HG03558 (cell line): ENCODE measurements around the gene ZBTB39.
"Not testable (repeated sequence)": the region's sequence is repeated elsewhere in the genome, so short reads cannot be mapped to it uniquely, and the experiment has no call there.

Source experiments
- ATAC-seq: cut with Tn5 transposase; IDR thresholded peaks from one replicate; pipeline ENCODE4 v1.9.1; 2021; ENCODE audit warnings: moderate number of reproducible peaks; ENCODE audit not compliant: unreplicated experiment; ENCODE audit errors: extremely low read depth

ZBTB39 gene

DNA sequence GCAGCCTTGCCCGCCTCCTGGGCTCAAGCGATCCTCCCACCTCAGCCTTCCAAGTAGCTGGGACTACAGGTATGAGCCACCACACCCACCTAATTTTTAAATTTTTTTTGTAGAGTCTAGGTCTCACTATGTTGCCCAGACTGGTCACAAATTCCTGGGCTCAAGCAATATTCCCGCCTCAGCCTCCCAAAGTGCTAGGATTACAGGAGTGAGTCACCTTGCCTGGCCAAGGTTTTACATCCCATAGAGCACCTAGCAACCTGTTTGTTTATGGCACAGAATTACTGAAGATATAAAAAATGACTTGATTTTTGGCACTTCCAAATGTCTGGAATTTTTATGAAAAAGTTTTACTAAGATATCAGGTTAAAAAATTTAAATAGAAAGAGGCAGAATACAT, 27.1 kb upstream of the ZBTB39 start:
- no peak for ATAC-seq

GRCh38 chr12:57031789-57032188, 25.4 kb upstream of the ZBTB39 start:
- ATAC-seq = no peak

DNA sequence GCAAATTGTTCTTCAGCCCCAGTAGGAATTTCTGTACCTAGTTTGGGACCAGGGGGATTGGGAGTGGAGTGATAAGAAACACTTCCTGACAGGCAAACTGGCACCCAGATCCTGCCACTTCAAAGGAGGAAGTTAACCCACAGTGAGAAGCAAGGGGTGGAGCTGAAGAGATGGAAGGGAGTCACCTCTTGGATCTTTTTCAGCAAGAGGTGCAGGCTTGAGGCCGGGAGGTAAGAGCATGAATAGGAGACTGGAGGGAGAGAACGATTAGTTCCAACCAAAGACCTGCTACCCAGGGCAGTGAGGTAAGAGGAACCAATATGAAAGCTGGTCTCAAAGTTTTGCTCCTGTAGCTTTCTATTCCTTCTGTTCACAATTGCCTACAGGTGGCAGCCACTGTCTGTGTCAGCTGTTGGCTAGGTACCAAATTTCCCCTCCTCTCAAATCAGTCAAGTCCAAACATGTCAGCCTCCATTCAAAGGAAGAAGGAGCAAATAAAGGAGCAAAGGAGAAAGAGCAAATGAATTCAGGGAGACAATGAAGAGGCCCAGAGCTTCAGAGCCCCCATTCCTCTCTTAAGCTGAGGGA, 24.9 kb upstream of the ZBTB39 start:
- no peak for ATAC-seq

- ATAC-seq = no peak
Measured at GRCh38 chr12:57029457-57029856, 23.1 kb upstream of the ZBTB39 start.

DNA sequence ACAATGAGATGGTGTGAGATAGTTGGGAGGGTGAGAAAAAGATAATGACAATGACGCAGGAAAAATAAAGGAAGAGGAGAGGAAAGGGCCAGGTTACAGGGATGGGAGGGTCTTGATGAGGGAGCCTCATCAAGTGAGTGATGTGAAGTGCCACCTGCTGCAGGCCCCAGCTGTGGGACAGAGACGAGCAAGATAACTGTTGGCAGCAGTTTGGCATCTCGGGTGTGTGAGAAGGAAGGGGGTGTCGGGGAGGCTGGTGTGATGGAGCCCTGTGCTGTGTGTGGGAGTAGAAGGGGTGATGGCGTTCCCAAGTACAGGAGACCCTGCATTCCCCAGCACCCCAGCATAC, 21.4 kb upstream of the ZBTB39 start:
- no peak for ATAC-seq

- no peak for ATAC-seq
Measured at GRCh38 chr12:57027011-57027804, 20.9 kb upstream of the ZBTB39 start.

DNA sequence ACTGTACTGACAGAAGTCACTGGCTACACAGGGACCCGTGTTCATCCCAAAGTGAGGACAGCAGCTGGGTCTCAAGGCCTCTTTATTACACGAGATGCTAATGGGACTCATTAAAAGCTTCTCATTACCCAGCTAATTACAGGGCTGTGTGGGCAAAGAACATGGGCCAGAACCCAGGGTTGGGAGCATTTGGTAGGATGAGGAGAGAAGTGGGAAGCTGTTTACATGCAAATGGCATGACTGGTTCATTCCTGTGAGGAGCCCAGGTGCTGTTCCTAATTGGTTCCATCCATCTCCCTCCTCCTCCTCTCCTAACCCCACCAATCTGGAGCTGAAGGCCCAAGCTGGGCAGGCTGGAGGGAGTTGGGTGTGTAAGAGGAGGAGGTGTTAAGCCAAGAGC, 18.9 kb upstream of the ZBTB39 start:
- ATAC-seq = no peak

GRCh38 chr12:57022324-57022723, 16.0 kb upstream of the ZBTB39 start:
- not testable (repeated sequence) for ATAC-seq

DNA sequence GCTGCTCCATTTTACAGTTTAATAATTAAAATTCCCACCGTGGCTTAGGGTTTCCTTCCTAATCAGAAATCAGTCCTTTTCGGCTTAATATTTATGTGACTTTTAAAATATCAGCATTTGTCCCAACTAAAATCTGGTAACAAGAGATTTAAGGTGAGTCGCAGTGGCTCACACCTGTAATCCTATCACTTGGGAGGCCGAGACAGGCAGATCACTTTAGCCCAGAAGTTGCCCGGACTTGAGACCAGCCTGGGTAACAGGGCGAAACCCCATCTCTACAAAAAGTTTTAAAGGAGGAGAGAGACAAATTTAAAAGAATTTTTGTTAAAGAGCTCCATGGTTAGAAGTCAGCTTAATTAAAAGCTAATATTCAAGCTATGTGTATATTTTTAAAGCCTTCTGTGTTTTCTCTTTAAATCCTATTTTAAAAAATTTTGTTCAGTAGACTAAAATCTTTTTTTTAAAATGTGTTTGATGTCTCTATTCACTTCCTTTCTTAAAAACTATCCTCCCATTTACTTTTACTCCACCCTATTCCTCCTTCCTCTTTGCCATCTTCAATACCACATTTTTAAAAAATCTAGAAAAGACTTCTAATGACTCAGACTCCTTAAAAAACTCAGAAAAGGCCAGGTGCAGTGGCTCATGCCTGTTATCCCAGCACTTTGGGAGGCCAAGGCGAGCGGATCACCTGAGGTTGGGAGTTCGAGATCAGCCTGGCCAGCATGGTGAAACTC, 13.8 kb upstream of the ZBTB39 start:
- ATAC-seq = no peak

DNA sequence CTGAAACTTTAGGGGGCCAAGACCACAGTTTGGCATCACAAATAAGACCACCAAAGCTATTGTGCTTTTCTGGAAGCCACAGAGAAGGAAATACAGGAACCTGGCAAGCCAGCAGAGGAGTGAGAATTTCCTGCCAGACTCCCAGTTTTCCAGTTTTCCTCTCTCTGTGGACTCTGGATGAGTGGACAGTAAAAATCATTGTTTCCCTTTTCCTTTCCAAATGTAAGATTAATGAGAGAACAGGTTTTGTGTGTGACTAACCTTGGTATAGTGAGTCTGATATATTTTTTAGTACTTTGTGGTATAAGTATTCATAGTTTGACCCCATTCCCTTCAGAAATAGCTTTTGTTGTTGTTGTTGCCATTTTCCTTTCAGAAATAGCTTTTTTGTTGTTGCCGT, 12.6 kb upstream of the ZBTB39 start:
- ATAC-seq = no peak

- not testable (repeated sequence) for ATAC-seq
Measured at GRCh38 chr12:57018353-57018752, 12.0 kb upstream of the ZBTB39 start.

DNA sequence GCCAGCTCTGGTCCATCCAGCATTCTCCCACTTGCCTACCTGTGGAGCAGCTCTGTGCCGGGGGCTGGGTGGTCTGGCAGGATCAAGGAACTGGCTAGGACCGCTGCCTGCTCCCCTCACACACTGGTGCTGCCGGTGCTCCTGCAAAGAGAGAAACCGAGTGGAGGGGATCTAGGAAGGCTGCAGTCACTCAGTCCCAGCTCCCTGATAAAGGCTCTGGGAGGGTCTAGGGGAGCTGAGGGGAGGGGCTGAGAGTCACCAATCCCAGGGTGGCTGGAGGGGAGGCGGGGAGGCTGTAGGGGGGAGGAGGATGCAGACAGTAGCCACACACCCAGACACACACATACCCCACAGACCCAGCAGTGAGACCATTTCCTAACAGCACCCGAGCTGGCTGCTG, 10.0 kb upstream of the ZBTB39 start, which contains the start of gene TAC3:
TAC3 (minus strand) TSS at position 182 of the 400 bp plus-strand sequence. CDS start 732 bp downstream, outside the sequence.
- no peak for ATAC-seq

DNA sequence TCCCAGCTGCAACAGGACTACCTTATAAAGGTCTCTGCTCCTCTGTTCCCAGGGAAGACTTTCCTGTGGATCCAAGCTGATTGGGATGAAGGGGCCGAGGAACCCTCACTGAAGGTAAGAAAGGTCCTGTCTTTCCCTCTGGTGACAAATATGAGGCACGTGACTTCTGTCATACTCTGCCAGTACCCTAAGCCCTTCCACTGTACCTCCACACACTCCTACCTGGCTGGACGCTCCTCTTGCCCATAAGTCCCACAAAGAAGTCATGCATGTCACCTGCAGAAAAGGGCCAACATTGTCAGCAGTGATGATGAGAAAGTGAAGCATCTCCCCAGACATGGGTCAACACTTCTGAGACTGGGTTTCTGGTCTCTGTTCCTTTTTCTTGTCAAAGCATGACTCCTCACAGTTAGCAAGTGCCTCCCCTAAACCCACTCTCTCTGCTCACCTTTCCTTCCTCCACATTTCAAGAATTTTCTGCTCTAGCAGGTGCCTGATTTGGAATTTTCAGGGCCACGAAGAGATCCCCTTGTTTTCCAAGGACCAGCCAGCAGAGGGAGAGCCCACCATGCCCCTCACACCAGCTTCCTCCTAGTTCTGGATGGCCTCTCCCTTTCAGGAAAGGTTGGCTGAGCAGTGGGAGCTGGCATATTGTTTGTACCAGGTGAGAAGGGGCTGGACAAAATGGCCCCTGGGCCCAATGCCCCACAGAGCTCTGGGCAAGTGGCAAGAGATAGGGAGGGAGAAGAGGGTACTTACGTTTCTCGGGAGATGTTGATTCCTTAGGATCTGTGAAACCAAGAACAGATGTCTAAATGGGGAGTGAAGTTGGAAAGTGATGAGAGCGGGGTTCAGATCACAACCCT, 6.5 kb upstream of the ZBTB39 start:
- no peak for ATAC-seq

- no peak for ATAC-seq
Measured at GRCh38 chr12:57011438-57012424, 5.4 kb upstream of the ZBTB39 start.

DNA sequence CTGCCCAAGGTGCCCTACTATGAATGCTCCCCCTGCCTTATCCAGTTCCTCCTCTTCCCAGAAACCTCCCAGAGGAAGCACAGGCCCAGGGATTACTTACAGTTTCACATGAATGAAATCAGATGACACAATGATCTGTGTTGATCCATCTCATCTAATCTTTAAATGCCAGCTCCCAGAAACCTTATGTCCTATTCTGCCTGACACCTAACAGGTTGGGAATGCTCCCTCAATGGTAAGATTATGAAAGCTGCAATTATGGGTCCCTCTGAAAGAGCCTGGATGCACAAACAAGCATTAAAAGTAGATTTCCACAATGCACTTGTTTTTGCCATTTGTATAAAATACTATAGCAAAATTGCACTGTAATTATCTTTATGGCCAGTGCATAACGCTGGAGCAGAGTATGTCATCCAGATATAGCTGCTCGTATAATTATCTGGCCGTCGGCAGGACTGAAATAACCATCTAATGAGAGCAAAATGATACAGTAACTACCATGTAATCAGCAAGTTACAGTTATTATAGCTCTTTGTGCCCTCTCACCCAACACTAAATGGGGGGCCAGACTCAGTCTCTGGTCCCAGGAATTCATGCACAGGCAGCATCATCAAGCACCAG, 4.4 kb upstream of the ZBTB39 start:
- ATAC-seq = no peak

DNA sequence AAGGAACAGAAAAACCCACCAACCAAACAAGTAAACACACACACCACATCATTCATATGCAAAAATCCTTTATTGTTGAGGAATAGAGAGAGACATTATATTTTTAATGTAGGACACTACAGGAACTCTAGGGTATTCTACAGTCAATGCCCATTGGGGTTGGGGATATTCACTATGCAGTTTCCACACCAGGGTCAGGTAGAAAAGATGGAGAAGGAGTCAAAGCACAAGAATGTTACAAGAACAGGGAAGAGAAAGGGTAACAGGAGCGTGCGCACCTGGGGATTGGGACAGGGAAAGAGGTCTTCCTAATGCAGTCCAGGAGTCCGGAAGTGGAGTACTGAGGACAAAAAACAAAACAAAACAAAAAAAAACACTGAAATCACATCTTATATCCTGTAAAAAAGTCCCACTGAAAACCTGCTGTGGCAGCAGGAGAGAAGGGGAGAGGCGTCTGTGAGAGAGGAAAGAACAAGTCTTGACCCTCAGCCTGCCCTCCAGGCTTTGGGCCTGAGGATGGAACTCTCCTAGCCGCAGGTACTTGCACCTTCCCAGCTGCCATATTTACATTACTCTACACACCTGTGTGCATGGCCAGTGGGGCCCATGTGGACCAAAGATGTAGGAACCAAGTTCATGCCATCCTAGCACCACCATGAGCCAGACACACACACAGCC, 3.7 kb upstream of the ZBTB39 start:
- ATAC-seq = no peak

DNA sequence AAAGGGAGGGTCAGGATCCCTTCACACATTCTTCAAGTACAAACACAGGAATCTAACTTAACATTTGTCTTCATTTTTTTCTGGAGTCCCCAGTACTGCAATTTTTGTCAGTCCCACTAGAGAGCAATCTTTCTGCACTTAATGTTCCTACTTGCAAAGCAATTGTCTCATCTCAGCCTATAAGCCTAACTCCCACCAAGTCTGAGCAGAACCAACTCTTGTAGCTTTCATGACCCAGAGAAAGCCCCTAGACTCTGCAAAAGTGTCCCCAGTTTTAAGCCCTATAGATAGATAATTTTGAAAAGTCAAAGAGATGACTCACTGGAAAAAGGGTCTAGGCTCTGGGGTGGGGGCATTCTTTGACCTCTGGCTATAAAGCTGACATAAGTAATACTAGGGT, 1.8 kb upstream of the ZBTB39 start:
- ATAC-seq = no peak

DNA sequence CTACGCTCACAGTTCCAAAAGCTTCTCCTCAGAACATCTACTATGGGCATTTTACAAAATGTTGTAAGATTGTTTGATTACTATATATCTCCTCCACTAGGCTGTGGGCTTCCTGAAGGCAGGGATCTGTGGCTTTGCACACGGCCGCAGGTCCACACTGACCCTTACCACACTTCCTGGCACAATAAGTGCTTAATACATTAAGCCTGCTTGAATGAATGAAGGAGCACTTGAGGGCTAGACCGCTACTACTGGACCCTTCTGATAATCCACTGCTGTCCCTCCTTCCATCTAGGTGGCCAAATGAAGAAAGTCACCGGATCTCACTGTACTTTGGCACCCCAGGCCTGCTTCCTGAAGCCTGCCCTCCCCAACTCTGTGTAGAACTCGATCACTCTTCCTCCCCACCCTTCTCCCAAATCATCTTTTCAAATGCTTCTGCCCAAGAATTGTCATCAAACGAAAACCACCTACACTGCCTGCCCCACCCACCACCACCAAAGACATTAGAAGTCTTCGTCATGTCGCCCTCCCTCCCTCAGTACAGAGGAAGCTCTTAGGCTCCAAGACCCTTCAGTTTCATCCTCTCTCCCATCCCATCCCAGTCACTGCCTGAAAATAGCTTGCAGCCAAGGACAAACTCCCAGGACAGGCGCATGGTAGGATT, 596 bp upstream of the ZBTB39 start:
- ATAC-seq = no peak
